GM18909 (cell line): ENCODE measurements around the gene HHATL.
"Not testable (repeated sequence)": the region's sequence is repeated elsewhere in the genome, so short reads cannot be mapped to it uniquely, and the experiment has no call there.

ENCODE experiments used
- ATAC-seq: cut with Tn5 transposase; IDR thresholded peaks from one replicate; pipeline ENCODE4 v1.9.1; 2021; ENCODE audit warnings: mild to moderate bottlenecking; ENCODE audit not compliant: unreplicated experiment, poor library complexity

The HHATL gene

DNA sequence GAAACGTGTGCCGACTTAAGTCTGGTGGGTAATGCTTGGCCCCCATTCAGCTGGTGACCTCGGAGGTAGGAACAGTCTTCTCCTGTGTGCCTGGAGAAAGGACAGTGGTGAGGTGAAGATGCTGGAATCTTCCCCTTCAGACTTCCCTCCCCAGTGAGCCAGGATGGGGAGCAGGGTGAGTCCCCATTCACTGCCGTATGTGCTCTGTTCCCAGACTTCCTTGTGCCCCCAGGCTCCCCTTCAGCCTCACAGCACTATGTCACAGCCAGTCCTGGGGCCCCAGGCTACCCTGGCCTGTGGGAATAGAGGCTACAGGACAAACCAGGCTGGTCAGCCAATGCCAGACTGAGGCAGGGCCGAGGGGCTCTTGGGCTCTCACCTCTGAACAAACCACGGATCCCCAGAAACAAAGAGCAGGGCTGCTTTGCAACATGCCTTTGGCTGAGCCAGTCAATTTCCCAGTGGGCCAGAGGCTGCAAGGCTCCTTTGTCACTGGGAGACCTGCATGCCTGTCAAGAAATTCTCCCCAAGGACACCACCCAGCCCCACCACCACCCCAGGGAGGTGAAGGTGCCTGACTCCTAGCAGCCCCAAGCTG lies 31.8 kb upstream of the HHATL start:
- ATAC-seq, result no peak

- no peak for ATAC-seq
Measured at GRCh38 chr3:42733501-42734262, 31.1 kb upstream of the HHATL start.

- ATAC-seq, result no peak
Measured at GRCh38 chr3:42732829-42733459, 30.3 kb upstream of the HHATL start.

DNA sequence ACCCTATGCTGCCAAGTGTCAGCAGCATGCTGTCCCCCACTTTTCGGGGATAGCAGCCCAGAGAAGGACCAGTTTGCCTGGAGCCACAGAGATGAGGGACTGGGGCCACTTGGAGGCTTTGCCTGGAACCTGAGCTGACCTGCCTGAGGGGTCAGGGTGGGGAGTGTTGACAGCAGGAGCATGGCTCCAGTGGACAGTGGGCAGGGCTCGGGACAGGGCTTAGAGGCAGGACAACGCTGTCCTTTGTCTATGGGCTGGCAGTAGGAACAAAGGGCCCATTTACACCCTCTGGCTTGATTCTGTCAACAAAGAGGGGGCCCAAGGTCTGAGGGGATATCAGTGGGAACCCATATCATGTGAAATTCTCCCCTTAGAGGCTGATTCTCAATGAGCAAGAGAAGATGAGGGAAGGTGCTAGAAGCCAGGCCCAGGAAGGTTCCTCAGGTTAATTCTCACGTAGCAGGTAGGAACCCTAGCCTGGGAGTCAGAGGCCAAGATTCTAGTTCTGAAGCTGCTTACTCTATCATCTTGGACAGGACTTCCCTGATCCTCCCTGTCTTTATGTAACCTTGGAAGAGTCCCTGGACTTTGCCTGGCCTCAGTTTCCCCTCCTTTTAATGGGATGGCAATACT lies 29.7 kb upstream of the HHATL start:
- ATAC-seq, result no peak

GRCh38 chr3:42731476-42732195 lies 29.0 kb upstream of the HHATL start:
- ATAC-seq, result no peak

GRCh38 chr3:42730706-42731420 lies 28.3 kb upstream of the HHATL start:
- ATAC-seq, result no peak

GRCh38 chr3:42730294-42730693 lies 27.7 kb upstream of the HHATL start:
- ATAC-seq, result no peak

DNA sequence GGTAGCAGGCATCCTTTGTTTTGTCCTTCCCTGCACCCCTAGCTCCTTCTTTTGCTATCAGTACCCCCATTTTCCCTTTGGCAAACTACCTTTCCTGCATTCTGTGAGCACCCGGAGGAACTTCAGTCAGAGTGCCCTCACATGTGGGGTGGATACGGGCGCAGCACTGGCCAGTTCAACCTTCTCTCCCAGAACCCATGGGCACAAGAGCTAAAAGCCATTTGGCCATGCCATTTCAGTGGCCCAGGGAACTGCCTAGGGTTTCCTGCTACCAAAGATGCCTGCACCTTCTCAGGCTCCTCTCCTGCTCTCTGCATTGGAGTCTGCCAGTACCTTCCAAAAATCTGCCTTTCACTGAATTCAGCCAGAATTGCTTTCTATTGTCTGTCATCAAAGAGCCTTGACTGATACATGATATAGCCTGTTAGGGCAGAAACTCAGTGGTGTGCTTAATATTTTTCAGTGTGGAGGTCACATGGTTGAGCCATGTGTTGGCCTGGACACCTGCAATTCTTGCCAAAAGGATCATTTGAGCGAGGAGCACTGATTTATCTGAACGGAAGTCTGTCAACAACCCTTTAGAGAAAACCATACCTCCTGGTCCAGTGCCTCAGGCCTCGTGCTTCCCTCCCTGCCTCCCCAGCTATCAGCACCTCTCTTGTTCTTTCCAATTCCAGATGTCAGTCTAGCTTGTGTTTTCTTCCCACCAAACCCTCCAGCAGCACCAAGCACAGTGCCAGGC lies 27.0 kb upstream of the HHATL start:
- ATAC-seq, result no peak

GRCh38 chr3:42728668-42729364 lies 26.2 kb upstream of the HHATL start:
- ATAC-seq, result no peak

- no peak for ATAC-seq
Measured at GRCh38 chr3:42728056-42728455, 25.5 kb upstream of the HHATL start.

- no peak for ATAC-seq
Measured at GRCh38 chr3:42725454-42725853, 22.9 kb upstream of the HHATL start.

DNA sequence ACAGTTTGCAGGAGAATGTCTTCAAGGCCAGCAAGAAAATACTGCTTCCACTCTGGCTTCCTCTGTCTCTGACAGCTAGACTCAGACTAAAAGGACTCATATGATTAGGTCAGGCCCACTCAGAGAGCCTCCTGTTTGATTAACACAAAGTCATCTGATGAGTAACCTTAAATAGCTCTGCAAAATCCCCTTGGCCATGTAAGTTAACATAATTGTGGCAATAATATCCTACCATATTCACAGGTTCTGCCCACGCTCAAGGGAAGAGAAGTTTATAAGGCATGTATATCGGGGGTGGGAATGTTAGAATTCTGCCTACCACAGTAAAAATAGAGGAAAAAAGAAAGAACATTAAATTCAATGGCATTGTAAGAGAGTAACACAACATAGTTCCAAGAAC lies 20.6 kb upstream of the HHATL start:
- ATAC-seq, result no peak

- not testable (repeated sequence) for ATAC-seq
Measured at GRCh38 chr3:42722442-42722841, 19.8 kb upstream of the HHATL start.

DNA sequence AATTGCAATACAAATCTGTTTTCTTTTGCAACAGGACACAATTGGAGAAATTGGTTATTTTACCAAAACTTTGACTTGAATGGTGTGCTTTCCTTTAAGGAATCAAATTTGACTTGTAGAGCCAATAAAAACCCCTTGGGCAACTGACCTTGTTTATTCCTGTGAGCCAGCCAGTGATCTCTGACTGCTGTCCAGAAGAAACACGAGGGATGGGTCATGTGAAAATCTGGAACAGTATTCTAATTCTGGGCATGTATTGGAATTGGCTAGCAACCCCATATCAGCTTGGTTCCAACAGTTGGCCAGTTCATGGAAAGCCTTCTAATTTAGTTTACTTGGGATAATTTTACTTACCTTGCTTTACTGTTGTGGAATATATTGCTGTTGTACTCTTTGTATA lies 19.1 kb upstream of the HHATL start:
- ATAC-seq, result no peak

- no peak for ATAC-seq
Measured at GRCh38 chr3:42720126-42720525, 17.5 kb upstream of the HHATL start.

DNA sequence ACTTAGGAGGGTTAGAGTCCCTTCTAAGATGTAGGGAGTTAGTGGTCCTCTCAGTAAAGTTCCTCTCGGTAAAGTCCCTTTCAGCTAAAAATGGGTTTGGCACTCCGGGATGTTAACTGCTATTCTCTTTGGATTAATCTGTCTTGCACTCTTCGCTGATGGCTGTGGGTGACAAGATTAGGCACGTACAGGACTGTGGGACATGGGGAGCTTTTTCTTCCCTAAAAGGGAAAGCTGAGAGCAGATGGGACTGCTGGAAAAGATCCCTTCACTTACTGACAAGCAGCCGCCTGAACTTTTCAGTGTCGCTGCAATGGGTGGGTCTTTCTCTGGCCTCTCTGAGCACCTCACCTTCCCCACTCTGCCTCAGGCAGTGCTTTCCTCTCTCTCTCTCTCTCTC lies 16.4 kb upstream of the HHATL start:
- ATAC-seq, result no peak

- no peak for ATAC-seq
Measured at GRCh38 chr3:42718338-42718737, 15.7 kb upstream of the HHATL start.

GRCh38 chr3:42717306-42717705 lies 14.7 kb upstream of the HHATL start:
- no peak for ATAC-seq
